ENCODE data around the gene GMCL2.

DNA sequence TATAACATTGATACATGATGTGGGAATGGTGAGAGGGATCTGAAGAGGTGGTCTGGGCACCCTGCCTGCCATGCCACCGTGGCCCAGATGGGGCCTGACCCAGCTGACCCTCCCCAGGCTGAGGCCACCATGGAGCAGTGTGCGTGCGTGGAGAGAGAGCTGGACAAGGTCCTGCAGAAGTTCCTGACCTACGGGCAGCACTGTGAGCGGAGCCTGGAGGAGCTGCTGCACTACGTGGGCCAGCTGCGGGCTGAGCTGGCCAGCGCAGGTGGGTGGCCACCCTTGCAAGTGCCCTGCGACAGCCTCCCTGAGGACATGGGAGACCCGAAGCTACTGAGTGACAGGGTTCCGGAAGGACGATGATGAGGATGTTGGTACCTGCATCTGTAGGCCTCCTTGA lies 49.2 kb downstream of the GMCL2 start:
- TF ChIP-seq, protein P1, sequence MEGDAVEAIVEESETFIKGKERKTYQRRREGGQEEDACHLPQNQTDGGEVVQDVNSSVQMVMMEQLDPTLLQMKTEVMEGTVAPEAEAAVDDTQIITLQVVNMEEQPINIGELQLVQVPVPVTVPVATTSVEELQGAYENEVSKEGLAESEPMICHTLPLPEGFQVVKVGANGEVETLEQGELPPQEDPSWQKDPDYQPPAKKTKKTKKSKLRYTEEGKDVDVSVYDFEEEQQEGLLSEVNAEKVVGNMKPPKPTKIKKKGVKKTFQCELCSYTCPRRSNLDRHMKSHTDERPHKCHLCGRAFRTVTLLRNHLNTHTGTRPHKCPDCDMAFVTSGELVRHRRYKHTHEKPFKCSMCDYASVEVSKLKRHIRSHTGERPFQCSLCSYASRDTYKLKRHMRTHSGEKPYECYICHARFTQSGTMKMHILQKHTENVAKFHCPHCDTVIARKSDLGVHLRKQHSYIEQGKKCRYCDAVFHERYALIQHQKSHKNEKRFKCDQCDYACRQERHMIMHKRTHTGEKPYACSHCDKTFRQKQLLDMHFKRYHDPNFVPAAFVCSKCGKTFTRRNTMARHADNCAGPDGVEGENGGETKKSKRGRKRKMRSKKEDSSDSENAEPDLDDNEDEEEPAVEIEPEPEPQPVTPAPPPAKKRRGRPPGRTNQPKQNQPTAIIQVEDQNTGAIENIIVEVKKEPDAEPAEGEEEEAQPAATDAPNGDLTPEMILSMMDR (optimal IDR thresholded peaks at IDR 0.05 in 1 of 3, IDR thresholded peaks at IDR 0.05 in 1 of 3, conservative IDR thresholded peaks at IDR 0.05 in 1 of 3; ENCODE audit: extremely low read depth in 1 of 3, insufficient read depth in 2 of 3, low read length in 3 of 3): no peak
- no peak for TF ChIP-seq EZH2 (IDR thresholded peaks at IDR 0.05; ENCODE audit: low read length)
